Ectodermal cell (in vitro differentiated cells): ENCODE data around the gene NOTUM.

Source experiments
- H3K27ac ChIP-seq: 2 replicates; pipeline ENCODE4 v1.7.0; 2013; ENCODE audit warnings: mild to moderate bottlenecking, low read depth, low read length; ENCODE audit not compliant: insufficient read depth, poor library complexity, severe bottlenecking
- H3K27me3 ChIP-seq: 2 replicates; pipeline ENCODE4 v1.7.0; 2013; ENCODE audit warnings: mild to moderate bottlenecking, low read length; ENCODE audit not compliant: insufficient read depth, control insufficient read depth, poor library complexity, severe bottlenecking
- H3K36me3 ChIP-seq: one replicate; pipeline ENCODE4 v1.7.0; 2013; ENCODE audit warnings: low read length; ENCODE audit not compliant: control insufficient read depth, insufficient read depth
- H3K4me1 ChIP-seq: one replicate; pipeline ENCODE4 v1.7.0; 2013; ENCODE audit warnings: low read length; ENCODE audit not compliant: control insufficient read depth, insufficient read depth
- H3K4me3 ChIP-seq: 2 replicates; pipeline ENCODE4 v1.7.0; 2013; ENCODE audit warnings: low read depth, low read length, control low read depth; ENCODE audit not compliant: insufficient read depth
- H3K9me3 ChIP-seq: 2 replicates; pipeline ENCODE4 v1.7.0; 2013; ENCODE audit warnings: mild to moderate bottlenecking, low read length, moderate library complexity; ENCODE audit not compliant: control insufficient read depth
- WGBS, 2 experiments: methylation state at CpG; one replicate each; pipeline ENCODE4 v1.1.7; 2013; ENCODE audit warnings: missing lambda C conversion rate in 2 of 2; 5-methylcytosine and 5-hydroxymethylcytosine counted together

The NOTUM gene

DNA sequence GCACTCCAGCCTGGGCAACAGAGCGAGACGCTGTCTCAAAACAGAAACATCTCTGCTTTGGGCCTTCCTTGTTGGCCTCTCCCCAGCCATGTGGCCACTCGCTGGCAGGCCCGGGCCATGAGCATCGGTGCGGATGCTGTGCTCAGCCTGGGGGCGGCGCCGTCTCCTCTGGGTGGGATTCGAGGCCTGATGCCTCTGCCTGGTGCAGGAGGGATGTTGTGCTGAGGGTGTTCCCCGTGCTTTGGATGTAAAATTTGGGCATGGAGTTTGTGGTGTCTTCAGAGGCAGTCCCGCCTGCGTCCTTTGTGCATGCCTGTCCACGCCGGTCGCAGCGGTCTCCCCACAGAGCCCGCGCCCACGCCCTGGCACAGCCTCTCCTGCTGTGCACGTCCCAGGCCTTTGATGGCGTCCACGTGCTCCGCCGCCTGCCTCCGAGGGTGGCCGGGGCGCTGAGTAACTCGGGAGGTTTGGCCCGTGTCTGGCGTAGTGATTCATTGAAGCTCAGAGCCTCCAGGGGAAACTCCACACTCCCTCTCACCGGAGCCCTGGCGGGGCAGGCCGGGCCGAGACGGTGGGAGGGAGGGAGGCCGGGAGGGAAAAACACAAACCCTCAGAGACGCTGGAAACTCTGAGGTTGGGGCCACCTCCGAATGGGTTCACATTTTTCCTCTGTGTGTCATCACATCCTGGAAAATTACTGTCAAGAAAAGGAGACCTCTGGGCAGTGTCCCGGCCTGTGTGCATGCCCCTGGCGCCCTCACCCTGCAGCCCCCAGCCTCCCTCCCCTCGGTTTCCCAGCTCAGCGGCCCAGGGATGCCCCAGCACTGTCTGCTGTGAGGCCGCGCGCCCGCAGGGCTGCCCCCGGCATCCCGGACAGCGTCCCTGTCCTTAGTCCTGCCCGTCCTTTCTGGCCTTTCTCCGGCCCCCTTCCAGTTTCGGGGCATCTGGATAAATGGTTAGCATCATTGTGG is 42.7 kb upstream of the NOTUM start:
- H3K9me3 ChIP-seq = no peaks in the 10 kb centered on the region
- no peaks in the 10 kb centered on the region for H3K36me3 ChIP-seq
- H3K27ac ChIP-seq = no peak overlapping the region
- H3K4me1 ChIP-seq = peaks cover 32% of the 10 kb centered on the region
- H3K27me3 ChIP-seq = no peaks in the 10 kb centered on the region
- WGBS, 2 experiments = 79 to 84% methylated on average over 53 of the region's 53 CpGs
- H3K4me3 ChIP-seq = no peak overlapping the region

DNA sequence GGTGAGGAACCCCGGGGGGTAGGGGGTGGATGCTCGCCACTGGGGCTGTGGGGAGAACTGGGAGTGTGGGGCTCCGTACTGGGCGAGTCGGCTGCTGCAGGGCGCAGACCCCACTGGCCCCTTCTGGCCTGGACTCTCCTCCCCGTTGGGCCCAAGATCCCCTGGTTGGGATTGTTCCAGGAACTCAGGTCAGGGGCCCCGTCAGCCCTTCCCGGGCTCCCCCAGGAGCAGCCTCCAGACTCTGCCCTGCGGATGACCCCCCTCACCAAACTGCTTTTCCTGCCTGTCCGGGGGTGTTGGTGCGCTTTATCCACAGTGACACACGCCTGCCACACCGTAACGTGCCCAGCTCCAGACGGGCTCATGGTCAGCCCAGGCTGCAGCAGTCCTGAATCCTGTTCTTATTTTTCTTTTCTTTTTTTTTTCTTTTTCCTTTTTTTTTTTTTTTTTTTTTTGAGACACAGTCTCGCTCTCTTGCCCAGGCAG is 40.6 kb upstream of the NOTUM start:
- 83 to 88% methylated on average over 17 of the region's 17 CpGs for WGBS, 2 experiments

DNA sequence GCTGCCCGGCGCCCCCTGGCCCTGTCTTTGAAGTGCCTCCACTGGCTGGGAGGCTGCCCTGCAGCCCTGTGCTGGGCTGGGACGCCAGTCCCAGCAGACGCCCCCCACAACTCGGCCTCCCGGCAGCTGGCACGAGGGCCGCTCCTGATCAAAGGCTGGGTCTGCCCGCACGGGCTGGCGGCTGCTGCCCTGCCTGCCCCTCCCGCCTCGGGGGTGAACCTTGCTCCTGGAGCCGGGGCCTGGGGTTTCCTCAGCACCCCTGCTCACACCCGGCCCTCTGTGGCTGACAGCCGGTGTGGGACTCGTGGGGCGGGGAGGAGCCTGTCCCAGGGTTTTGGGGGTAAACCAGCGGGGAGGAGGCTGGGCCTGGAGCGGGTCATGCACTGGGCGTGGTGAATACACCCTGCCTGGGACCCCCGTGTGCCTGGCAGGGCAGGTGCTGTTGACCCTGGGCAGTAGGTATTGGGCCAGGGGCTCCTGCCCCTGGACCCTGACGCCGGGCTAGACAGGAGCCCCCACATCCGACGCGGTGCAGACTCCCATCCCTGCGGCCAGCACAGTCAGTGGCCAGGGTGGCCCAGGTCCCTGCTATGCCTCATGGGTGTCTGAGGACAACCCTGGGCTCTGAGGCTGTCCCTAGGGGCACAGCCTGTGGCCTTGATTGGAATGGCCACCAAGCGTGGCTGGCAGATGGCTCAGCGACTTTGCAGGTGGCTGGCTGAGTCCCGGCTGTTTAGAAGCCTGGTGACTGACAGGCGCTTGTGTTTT is 40.0 kb upstream of the NOTUM start:
- no peak overlapping the region for H3K27ac ChIP-seq
- H3K4me1 ChIP-seq = peaks cover 26% of the 10 kb centered on the region
- 89 to 90% methylated on average over 32 of the region's 32 CpGs for WGBS, 2 experiments
- H3K9me3 ChIP-seq = no peaks in the 10 kb centered on the region
- H3K4me3 ChIP-seq = no peak overlapping the region
- no peaks in the 10 kb centered on the region for H3K36me3 ChIP-seq
- no peaks in the 10 kb centered on the region for H3K27me3 ChIP-seq

More for the DNA sequence above, 40.6 kb upstream of the NOTUM start:
- Histone ChIP-seq H3K9me3 (no peaks in the 10 kb centered on the region), H3K4me3 (no peak overlapping the region), H3K27me3 (no peaks in the 10 kb centered on the region), H3K4me1 (peaks cover 26% of the 10 kb centered on the region), H3K36me3 (no peaks in the 10 kb centered on the region), H3K27ac (no peak overlapping the region)

DNA sequence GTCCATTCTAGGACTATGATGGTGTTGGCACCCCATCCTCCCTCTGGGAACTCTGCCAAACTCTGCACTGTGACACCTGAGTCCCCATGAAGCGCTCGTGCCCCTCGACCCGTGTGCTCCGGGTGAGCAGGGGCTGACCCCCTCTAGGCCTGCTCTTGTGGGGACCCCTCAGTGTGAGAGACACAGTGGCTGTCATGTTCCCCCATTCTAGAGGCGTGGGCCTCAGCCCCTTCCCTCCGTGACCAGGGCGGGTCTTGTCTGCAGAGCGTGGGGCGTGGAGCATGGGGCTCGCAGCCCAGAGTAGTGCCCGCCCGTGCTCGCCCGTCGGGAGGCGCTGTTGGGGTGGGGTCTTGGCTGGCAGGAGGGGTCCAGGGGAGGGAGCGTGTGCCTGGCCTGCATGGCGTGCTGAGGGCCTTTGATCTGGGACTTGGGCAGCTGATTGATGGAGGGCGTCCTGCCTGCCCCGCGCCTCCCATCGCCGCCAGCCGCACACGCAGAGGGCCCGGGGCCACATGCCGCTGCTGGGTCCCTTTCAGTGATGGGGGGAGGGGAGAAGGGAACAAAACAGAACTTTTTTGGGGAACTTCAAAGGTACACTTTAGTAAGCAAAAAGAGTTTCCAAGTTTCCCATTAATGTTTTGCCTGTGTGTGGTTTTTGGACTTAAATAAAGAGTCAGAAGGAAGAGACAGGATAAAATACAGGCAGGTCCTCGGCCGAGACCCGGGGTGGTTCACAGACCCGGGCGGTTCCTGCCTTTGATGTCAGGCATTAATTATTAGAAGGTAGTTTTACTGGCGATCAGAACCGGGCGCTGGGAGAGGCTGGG is 39.2 kb upstream of the NOTUM start:
- Histone ChIP-seq H3K9me3 (no peaks in the 10 kb centered on the region), H3K27ac (no peak overlapping the region), H3K27me3 (no peaks in the 10 kb centered on the region), H3K4me1 (peaks cover 34% of the 10 kb centered on the region), H3K4me3 (no peak overlapping the region), H3K36me3 (no peaks in the 10 kb centered on the region)
- 90 to 91% methylated on average over 36 of the region's 36 CpGs for WGBS, 2 experiments

DNA sequence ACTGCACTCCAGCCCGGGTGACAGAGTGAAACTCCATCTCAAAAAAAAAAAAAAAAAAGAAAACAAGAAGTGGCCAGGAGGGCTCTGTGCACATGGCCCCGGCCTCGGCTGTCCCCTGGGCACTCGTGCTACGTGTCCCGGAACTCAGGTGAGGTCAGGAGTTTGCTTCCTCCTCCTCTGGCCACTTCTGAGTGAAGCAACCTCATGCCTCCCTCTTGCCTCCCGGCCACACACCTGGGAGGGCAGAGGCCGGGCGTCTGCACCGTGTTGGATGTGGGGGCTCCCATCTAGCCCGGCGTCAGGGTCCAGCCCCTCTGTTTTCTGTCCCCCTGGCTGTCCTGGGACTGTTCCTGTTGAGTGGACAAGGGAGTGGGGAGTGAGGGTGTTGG is 38.6 kb upstream of the NOTUM start:
- Histone ChIP-seq H3K4me3 (no peak overlapping the region), H3K36me3 (no peaks in the 10 kb centered on the region), H3K27me3 (no peaks in the 10 kb centered on the region), H3K4me1 (peaks cover 39% of the 10 kb centered on the region), H3K9me3 (no peaks in the 10 kb centered on the region), H3K27ac (no peak overlapping the region)
- 93 to 94% methylated on average over 12 of the region's 12 CpGs for WGBS, 2 experiments

DNA sequence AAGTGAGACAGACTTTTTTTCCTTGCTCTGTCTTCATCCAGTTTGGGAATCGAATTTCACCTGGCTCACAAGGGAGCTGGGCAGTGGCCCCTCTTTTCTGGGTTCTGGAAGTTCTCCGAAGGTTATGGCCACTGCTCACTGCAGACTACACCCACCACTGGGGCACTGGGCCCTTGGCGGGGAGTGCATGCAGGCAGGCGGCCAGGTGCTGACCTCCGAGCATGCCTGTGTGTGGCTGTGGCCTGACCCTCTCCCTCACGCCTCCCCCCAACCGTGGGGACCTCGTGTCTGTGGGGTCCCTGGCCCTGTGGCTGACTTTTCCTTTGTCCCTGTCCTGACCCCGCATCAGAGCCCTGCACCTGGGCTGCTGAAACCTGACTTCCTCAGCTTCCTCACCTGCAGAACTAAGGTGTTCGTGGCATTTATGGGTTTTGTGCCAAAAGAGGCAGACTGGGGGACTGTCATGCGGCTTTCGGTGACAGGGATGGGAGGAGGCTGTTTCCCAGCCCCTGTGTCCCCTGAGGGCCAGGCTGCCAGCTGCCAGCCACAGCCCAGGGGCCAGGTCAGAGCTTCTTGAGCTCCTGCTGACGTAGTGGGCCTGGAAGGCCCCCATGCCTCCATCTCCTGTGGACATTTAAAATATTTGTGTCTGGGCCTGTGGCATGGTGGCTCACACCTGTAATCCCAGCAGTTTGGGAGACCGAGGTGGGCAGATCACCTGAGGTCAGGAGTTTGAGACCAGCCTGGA is 37.9 kb upstream of the NOTUM start:
- Histone ChIP-seq H3K4me1 (peaks cover 46% of the 10 kb centered on the region), H3K27ac (no peak overlapping the region), H3K4me3 (no peak overlapping the region), H3K27me3 (no peaks in the 10 kb centered on the region), H3K36me3 (no peaks in the 10 kb centered on the region), H3K9me3 (no peaks in the 10 kb centered on the region)
- WGBS, 2 experiments = 94 to 95% methylated on average over 14 of the region's 14 CpGs

DNA sequence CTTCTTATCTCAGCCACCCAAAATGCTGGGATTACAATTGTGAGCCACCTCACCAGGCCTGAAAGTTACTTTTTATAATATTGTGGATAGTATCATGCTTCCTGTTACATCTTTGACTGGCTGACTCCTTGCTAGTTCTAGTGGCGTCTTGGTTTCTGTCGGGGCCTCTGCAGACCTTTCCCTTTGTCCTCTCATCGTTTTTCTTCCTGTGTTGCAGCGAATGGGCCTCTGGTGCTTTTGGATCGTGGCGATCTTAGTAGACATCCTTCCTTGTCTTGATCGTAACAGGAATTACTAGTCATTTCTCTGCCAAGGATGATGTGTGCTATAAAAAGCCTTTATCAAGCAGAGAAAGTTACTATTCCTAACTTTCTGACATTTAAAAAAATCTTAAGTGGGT is 37.2 kb upstream of the NOTUM start:
- peaks cover 46% of the 10 kb centered on the region for H3K4me1 ChIP-seq
- 90 to 95% methylated on average over 7 of the region's 7 CpGs for WGBS, 2 experiments

DNA sequence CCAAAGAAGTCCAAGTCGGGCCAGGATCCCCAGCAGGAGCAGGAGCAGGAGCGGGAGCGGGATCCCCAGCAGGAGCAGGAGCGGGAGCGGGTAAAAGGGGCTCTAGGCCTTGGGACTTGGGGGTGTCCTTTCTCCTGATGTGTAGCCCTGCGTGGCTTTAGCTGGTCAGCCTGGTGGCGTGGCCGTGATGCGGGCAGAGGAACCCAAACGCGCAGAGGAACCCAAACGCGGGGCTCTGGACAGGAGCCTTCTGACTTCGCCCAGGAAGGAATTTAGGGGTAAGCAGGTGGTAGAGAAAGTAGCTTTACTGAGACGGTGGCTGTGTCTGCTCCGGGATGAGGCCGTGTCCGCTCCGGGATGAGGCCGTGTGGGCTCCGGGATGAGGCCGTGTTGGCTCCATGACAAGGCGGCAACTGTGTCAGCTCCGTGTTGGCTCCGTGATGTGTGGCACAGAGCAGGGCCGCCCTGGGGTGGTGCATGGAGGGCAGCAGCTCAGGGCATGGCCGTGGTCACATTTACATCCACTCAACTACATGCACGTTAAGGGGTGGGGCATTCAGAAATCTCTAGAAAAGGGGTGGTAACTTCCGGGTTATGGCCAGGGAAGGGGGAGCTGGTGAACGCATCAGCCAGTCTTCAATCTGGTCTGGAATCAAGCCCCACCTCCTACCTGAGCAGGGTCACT is 35.9 kb upstream of the NOTUM start:
- no peaks in the 10 kb centered on the region for H3K9me3 ChIP-seq
- WGBS, 2 experiments = 95 to 96% methylated on average over 30 of the region's 30 CpGs
- no peak overlapping the region for H3K27ac ChIP-seq
- H3K27me3 ChIP-seq = no peaks in the 10 kb centered on the region
- no peaks in the 10 kb centered on the region for H3K36me3 ChIP-seq
- no peak overlapping the region for H3K4me3 ChIP-seq
- peaks cover 58% of the 10 kb centered on the region for H3K4me1 ChIP-seq

More for the DNA sequence above, 37.2 kb upstream of the NOTUM start:
- Histone ChIP-seq H3K27ac (peak overlapping the region; percentile 16), H3K9me3 (no peaks in the 10 kb centered on the region), H3K4me3 (no peak overlapping the region), H3K27me3 (no peaks in the 10 kb centered on the region), H3K36me3 (no peaks in the 10 kb centered on the region)

DNA sequence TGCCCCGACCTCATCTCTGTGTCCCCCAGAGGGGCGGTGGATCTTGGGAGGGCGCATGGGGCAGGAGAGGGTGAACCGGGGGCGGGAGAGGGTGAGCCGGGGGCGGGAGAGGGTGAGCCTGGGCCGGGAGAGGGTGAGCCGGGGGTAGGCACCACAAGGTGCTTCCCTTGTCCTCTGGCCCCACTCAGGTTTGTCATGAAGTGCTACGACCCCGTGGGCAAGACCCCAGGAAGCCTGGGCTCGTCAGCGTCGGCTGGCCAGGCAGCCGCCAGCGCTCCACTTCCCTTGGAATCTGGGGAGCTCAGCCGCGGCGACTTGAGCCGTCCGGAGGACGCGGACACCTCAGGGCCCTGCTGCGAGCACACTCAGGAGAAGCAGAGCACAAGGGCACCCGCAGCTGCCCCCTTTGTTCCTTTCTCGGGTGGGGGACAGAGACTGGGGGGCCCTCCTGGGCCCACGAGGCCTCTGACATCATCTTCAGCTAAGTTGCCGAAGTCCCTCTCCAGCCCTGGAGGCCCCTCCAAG is 35.3 kb upstream of the NOTUM start:
- WGBS, 2 experiments = 94 to 96% methylated on average over 28 of the region's 28 CpGs

More for the DNA sequence above, 35.3 kb upstream of the NOTUM start:
- Histone ChIP-seq H3K27ac (no peak overlapping the region), H3K36me3 (no peaks in the 10 kb centered on the region), H3K9me3 (no peaks in the 10 kb centered on the region), H3K4me3 (no peak overlapping the region), H3K4me1 (peaks cover 58% of the 10 kb centered on the region), H3K27me3 (no peaks in the 10 kb centered on the region)
